ENCODE measurements around the gene PSG2. TPM values are rescaled to one million over a fixed set of nuclear protein-coding genes. Genes with fewer than 3 reads are reported as not detected.
A peak's percentile ranks its signal among the peaks of the same experiment; 100 is the strongest.
"Not testable (repeated sequence)": the region's sequence is repeated elsewhere in the genome, so short reads cannot be mapped to it uniquely, and the experiment has no call there.

PSG2 gene
- total RNA-seq, 2 donors from 2014 or later = not detected

DNA sequence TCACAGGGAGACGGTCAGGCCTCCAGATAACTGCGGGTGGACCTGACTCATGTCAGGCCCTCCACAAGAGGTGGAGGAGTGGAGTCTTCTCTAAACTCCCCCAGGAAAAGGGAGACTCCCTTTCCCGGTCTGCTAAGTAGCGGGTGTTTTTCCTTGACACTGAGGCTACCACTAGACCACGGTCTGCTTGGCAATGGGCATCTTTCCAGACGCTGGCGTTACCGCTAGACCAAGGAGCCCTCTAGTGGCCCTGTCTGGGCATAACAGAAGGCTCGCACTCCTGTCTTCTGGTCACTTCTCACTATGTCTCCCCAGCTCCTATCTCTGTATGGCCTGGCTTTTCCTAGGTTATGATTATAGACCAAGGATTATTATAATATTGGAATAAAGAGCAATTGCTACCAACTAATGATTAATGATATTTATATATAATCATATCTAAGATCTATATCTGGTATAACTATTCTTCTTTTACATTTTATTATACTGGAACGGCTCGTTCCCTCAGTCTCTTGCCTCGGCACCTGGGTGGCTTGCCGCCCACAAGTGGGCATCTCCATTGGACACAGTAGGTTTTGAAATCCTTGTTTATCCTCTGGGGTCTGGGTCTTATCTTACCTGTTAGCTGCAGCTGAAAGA lies 5.3 kb upstream of the PSG2 start:
- peak; percentile 61 to 86 (median 72) for DNase-seq
- H3K4me3 ChIP-seq; ATAC-seq; H3K27me3 ChIP-seq; intact Hi-C loops (cut with DNase I); H3K9me3 ChIP-seq; H3K36me3 ChIP-seq (replicated peaks in 1 of 2; ENCODE audit: insufficient read depth in 1 of 2, low read depth in 2 of 2); H3K27ac ChIP-seq; H3K4me1 ChIP-seq: not testable (repeated sequence)
- TF ChIP-seq, protein P1, sequence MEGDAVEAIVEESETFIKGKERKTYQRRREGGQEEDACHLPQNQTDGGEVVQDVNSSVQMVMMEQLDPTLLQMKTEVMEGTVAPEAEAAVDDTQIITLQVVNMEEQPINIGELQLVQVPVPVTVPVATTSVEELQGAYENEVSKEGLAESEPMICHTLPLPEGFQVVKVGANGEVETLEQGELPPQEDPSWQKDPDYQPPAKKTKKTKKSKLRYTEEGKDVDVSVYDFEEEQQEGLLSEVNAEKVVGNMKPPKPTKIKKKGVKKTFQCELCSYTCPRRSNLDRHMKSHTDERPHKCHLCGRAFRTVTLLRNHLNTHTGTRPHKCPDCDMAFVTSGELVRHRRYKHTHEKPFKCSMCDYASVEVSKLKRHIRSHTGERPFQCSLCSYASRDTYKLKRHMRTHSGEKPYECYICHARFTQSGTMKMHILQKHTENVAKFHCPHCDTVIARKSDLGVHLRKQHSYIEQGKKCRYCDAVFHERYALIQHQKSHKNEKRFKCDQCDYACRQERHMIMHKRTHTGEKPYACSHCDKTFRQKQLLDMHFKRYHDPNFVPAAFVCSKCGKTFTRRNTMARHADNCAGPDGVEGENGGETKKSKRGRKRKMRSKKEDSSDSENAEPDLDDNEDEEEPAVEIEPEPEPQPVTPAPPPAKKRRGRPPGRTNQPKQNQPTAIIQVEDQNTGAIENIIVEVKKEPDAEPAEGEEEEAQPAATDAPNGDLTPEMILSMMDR (IDR thresholded peaks at IDR 0.05) = peak in 6 of 7 experiments; percentile 6 to 60 (median 46)
- 46 to 49% methylated on average over 13 of the region's 13 CpGs for WGBS, 2 donors

DNA sequence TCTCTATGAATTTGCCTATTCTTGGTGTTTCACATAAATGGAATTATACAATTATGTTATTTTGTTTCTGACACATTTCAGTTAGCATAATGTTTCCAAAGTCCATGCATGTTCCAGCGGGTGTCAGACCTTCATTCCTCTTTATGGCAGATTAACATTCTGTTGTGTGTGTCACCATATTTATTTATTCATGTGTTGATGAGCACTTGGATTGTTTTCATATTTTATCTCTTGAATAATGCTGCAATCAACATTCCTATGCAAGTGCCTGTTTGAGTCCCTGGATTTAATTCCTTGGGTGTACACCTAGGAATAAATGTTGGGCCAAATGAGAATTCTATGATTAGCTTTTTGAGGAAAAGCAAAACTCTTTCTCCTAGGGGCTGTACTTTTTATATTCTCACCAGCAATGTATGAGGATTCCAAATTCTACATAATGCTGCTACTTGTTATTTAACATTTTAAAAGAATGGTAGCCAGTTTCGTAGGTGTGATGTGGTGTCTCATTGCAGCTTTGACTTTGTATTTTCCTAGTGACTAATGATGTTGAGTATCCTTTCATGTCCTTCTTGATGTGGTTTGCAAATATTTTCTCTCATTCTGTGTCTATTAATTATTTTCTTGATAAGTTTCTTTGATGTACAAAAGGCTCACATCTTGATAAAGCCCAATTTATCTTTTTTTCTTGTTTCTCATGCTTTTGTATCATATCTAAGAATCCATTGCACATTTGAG lies 3.5 kb upstream of the PSG2 start:
- H3K27me3 ChIP-seq; H3K4me1 ChIP-seq; H3K27ac ChIP-seq; DNase-seq; H3K4me3 ChIP-seq; ATAC-seq; intact Hi-C loops (cut with DNase I); H3K36me3 ChIP-seq (replicated peaks in 1 of 2; ENCODE audit: insufficient read depth in 1 of 2, low read depth in 2 of 2); H3K9me3 ChIP-seq: not testable (repeated sequence)
- WGBS, 2 donors = 66 to 70% methylated on average over 2 of the region's 2 CpGs

DNA sequence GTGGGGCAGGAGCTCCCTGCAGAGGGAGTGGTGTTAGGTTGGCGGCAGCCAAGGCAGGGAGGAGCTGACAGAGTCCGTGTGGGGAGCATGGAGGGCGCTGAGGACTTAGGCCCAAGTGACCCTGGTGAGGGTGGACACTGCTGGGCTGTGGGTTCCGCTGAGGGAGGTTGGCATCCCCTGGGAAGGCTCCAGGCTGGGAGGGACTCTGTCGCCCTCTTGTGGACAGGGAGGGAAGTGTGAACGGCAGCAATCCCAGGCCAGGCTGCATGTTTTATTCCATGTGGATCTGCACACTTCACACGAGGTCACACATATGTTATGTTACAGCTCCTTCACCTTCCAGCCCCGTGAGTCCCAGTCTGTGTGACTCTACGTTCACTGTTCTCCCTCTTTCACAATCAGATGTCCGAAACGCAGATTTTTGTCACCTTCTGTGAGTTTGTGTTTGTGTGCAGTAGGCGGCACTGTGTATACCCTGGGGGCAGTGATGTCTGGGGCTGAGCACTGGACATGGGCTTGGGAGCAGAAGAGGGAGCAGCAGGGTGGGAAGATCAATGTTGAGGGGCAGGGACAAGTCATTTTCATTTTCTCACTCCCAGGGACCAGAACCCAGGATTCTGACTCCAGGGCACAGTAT lies 1.8 kb upstream of the PSG2 start:
- H3K4me3 ChIP-seq; H3K27me3 ChIP-seq; H3K4me1 ChIP-seq; intact Hi-C loops (cut with DNase I); H3K9me3 ChIP-seq; H3K36me3 ChIP-seq (replicated peaks in 1 of 2; ENCODE audit: insufficient read depth in 1 of 2, low read depth in 2 of 2); H3K27ac ChIP-seq; ATAC-seq: not testable (repeated sequence)
- peak in 3 of 4 donors; percentile 14 to 26 (median 24) for DNase-seq
- TF ChIP-seq, protein P1 (IDR thresholded peaks at IDR 0.05) = peak in 4 of 7 experiments; percentile 13 to 57 (median 48)
- 45 to 51% methylated on average over 12 of the region's 12 CpGs for WGBS, 2 donors

DNA sequence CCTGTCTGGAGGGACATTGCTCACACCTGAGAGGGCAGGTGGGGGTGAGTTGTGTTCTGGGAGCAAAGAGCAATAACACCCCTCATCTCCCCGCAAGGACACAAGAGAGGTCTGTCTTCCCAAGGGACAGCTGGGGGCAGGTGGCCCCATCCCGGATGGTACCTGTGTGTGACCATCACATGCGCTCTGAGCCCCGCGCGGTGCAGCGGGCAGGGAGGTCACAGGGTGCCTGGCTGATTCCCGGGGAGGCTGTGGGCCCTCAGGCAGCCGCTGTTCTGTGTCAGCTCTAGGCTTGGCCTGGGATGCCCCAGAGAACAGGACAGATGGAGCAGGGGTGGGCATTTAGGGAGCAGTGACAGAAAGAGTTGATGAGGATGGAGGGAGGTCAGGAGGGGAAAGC lies 1.2 kb upstream of the PSG2 start:
- intact Hi-C loops (cut with DNase I); H3K4me1 ChIP-seq; H3K9me3 ChIP-seq; H3K4me3 ChIP-seq; H3K36me3 ChIP-seq (replicated peaks in 1 of 2; ENCODE audit: insufficient read depth in 1 of 2, low read depth in 2 of 2); DNase-seq; ATAC-seq; H3K27me3 ChIP-seq; H3K27ac ChIP-seq: not testable (repeated sequence)
- WGBS, 2 donors = 85 to 91% methylated on average over 9 of the region's 9 CpGs

DNA sequence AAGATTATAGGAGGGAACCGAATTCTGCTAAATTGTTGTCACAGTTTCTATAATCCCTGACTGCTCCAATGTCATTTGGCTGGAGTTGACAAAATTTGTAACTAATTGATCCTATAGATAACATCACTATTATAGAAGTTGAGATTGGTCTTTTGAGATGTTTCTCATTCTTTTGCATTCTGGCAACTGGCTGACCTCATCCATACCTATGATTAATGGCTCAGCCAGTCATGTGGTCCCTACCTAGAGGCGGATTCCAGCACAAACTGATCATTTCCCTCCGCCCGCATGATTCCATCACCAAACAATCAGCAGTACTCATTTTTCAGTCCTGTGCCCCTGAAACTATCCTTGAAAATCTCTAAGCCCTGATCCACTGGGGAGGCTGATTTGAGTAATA lies 4.2 kb downstream of the PSG2 start:
- intact Hi-C loops (cut with DNase I) = no loop called here
- TF ChIP-seq, protein P1 (IDR thresholded peaks at IDR 0.05) = no peak
- no peak for TF ChIP-seq POLR2A (IDR thresholded peaks at IDR 0.05)
- Histone ChIP-seq H3K27me3 (no peaks in the 10 kb centered on the region), H3K27ac (no peak overlapping the region), H3K9me3 (no peaks in the 10 kb centered on the region), H3K4me1 (no peaks in the 10 kb centered on the region), H3K36me3 (replicated peaks in 1 of 2; ENCODE audit: insufficient read depth in 1 of 2, low read depth in 2 of 2) (no peaks in the 10 kb centered on the region), H3K4me3 (no peak overlapping the region)
- ATAC-seq (no peak), DNase-seq (peak in 1 of 4 donors; percentile 10)
- 66 to 79% methylated on average over 4 of the region's 4 CpGs for WGBS, 2 donors

DNA sequence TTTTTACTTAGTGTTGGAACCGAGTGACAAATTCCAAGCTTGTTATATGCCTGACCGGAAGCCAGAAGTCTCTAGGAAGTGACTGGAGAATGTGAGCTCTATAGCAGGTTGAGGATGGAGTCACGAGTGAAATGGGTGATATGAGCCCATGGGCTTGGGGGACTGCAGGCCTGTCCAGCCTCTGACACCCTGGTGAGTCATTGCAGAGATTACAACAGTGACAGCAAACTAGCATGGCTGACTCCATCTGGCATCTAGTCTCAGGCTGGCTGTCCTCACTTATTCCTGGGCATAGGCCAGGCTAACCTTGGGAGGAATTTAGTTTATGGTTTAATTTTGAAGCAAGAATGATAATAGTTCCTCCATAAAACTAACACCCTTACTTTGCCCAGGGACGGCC lies 4.6 kb downstream of the PSG2 start:
- H3K4me3 ChIP-seq; H3K27me3 ChIP-seq; ATAC-seq; DNase-seq; H3K4me1 ChIP-seq; intact Hi-C loops (cut with DNase I); H3K27ac ChIP-seq; H3K9me3 ChIP-seq; H3K36me3 ChIP-seq (replicated peaks in 1 of 2; ENCODE audit: insufficient read depth in 1 of 2, low read depth in 2 of 2): not testable (repeated sequence)
- WGBS, 2 donors = 60 to 65% methylated on average over 4 of the region's 4 CpGs

DNA sequence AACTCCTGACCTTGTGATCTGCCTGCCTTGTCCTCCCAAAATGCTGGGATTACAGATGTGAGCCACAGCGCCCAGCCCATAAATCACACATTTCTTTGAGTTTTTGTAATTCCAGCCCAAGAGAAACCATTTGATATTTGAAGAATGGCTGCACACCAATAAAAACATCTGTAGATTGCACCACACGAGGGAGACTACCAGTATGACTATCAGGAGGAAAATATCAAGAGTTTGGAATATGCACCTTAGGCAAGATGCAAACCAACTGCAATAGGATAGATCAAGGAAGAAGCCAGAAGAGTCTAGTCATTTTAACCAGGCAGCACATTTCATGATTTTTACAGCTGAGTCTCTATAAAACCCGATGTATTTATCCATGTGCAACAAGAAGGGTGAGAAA lies 20.1 kb downstream of the PSG2 start:
- H3K27ac ChIP-seq; DNase-seq; H3K4me3 ChIP-seq; H3K4me1 ChIP-seq; H3K9me3 ChIP-seq; H3K36me3 ChIP-seq (replicated peaks in 1 of 2; ENCODE audit: insufficient read depth in 1 of 2, low read depth in 2 of 2); ATAC-seq; H3K27me3 ChIP-seq; intact Hi-C loops (cut with DNase I): not testable (repeated sequence)
- 51 to 60% methylated on average over 3 of the region's 3 CpGs for WGBS, 2 donors

DNA sequence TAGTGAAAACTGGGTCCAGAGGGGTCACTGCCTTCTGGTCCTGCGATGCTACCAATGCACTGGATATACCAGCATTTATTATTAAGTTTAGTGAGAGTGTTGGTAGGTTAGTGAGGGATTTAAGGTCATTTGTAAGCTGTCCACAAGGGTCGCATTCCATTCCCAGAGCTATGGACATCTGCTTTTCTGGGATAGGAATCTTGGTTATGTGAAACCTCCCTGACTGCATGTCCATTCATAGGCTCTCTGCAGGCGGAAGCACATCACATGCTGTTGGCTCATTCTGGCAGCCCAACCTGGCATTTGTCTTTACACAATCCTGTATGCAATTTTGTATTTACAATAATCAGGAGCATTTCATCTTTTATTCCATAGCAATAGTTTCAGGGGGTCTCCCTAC lies 21.2 kb downstream of the PSG2 start:
- H3K36me3 ChIP-seq (replicated peaks in 1 of 2; ENCODE audit: insufficient read depth in 1 of 2, low read depth in 2 of 2); H3K9me3 ChIP-seq; ATAC-seq; H3K27ac ChIP-seq; H3K27me3 ChIP-seq; H3K4me1 ChIP-seq; intact Hi-C loops (cut with DNase I); DNase-seq; H3K4me3 ChIP-seq: not testable (repeated sequence)
- 51 to 53% methylated on average over 3 of the region's 3 CpGs for WGBS, 2 donors

DNA sequence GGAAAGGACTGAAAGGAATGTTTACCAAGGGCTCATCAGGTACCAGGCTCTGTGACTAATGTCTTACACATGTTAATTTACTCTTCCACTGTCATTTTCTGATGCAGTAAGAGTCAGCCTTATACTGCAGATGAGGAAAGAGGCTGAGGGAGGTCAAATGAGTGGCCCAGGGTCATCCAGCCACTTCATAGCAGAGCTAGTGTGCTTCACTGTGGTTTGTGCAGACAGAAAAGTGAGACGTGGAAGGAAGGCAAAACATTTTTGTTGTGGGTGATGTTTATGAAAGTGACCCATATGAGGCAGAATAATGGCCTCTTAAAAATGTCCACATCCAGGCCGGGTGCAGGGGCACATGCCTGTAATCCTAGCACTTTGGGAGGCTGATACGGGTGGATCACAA lies 22.2 kb downstream of the PSG2 start:
- H3K27ac ChIP-seq; ATAC-seq; intact Hi-C loops (cut with DNase I): not testable (repeated sequence)

More for the DNA sequence above, 22.2 kb downstream of the PSG2 start:
- H3K4me1 ChIP-seq; H3K27me3 ChIP-seq; H3K9me3 ChIP-seq; DNase-seq; H3K4me3 ChIP-seq; H3K36me3 ChIP-seq (replicated peaks in 1 of 2; ENCODE audit: insufficient read depth in 1 of 2, low read depth in 2 of 2): not testable (repeated sequence)
- WGBS, 2 donors = 41 to 46% methylated on average over 3 of the region's 3 CpGs
